Peyer's patch (tissue), 4 donors: ENCODE data around the gene FAF2. TPM values are rescaled to one million over a fixed set of nuclear protein-coding genes. Genes with fewer than 3 reads are reported as not detected.

ENCODE experiments used
- DNase-seq, 3 donors: peaks; one replicate each; pipeline ENCODE4 v3.0.0-alpha.2; 2017 to 2019
- H3K27ac ChIP-seq, 4 donors: fragments of 200-600 bp; sonication (generic); one replicate each; pipeline ENCODE4 v1.5.1; 2016 to 2019
- H3K27me3 ChIP-seq, 2 donors: fragments of 200-600 bp; sonication (generic); one replicate each; pipeline ENCODE4 v1.5.1; 2019
- H3K36me3 ChIP-seq, 3 donors: fragments of 200-600 bp; sonication (generic); one replicate each; pipeline ENCODE4 v1.5.1; 2016 to 2019
- H3K4me1 ChIP-seq, 4 donors: fragments of 200-600 bp; sonication (generic); one replicate each; pipeline ENCODE4 v1.5.1; 2016 to 2019
- H3K4me3 ChIP-seq, 4 donors: fragments of 200-600 bp; sonication (generic); 1 replicate in 3 of 4; 2 replicates in 1 of 4; pipeline ENCODE4 v1.5.1; 2016 to 2019; ENCODE audit warnings: mild to moderate bottlenecking in 1 of 4
- H3K9me3 ChIP-seq, 4 donors: fragments of 200-600 bp; sonication (generic); one replicate each; pipeline ENCODE4 v1.5.1; 2016 to 2019; ENCODE audit warnings: mild to moderate bottlenecking in 1 of 4
- POLR2A ChIP-seq, 2 donors: fragments of 450-650 bp; IDR thresholded peaks; one replicate each; pipeline ENCODE4 v1.5.1; 2017; ENCODE audit warnings: antibody characterized with exemption in 2 of 2, mild to moderate bottlenecking in 2 of 2, moderate library complexity in 2 of 2
- total RNA-seq, 4 donors: library from RNA; depleted of rRNA; stranded (reverse); fragments of >200 nt; gene quantifications; one replicate each; pipeline ENCODE4 v1.1.0, GENCODE V29; 2016
- TF ChIP-seq, protein P1 (sequence below), 6 experiments: fragments of 450-650 bp in 4 of 6; fragments of 200-600 bp in 2 of 6; sonication (generic) in 1 of 6; IDR thresholded peaks; one replicate each; pipeline ENCODE4 v1.5.1; 2017 to 2019; ENCODE audit warnings: antibody characterized with exemption in 6 of 6, mild to moderate bottlenecking in 3 of 6, moderate library complexity in 1 of 6

FAF2 gene
- total RNA-seq, 4 donors from 2014 or later: 18.2 to 41.5 (median 32.4) TPM

DNA sequence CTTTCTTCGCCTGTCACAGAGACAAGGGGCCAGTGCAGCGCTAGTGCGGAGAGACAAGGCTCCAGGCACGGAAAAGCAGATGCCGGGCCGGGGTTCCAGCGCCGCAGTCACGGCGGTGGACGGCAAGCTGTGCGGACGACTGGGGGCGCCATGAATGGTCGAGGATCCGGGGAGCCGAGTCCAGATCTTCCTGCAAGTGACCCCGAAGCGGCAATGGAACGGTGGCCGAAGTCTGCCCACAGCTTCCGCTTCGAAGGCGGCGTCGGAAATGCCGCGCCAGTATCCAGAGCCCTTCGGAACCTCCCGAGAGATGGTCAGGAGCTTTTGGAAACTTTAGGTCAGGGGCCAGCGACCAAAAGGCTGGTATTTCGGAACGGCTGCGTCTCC is 601 bp upstream of the FAF2 start:
- no peaks in the 10 kb centered on the region for H3K36me3 ChIP-seq
- peak overlapping the region; percentile 79 to 99 (median 88) for H3K4me3 ChIP-seq
- H3K9me3 ChIP-seq: no peaks in the 10 kb centered on the region
- no peak for DNase-seq
- H3K27me3 ChIP-seq: no peaks in the 10 kb centered on the region
- peaks cover 0 to 15% (median 7%) of the 10 kb centered on the region in 4 donors for H3K4me1 ChIP-seq
- H3K27ac ChIP-seq: peak overlapping the region; percentile 88 to 98 (median 96)
- TF ChIP-seq, protein P1, sequence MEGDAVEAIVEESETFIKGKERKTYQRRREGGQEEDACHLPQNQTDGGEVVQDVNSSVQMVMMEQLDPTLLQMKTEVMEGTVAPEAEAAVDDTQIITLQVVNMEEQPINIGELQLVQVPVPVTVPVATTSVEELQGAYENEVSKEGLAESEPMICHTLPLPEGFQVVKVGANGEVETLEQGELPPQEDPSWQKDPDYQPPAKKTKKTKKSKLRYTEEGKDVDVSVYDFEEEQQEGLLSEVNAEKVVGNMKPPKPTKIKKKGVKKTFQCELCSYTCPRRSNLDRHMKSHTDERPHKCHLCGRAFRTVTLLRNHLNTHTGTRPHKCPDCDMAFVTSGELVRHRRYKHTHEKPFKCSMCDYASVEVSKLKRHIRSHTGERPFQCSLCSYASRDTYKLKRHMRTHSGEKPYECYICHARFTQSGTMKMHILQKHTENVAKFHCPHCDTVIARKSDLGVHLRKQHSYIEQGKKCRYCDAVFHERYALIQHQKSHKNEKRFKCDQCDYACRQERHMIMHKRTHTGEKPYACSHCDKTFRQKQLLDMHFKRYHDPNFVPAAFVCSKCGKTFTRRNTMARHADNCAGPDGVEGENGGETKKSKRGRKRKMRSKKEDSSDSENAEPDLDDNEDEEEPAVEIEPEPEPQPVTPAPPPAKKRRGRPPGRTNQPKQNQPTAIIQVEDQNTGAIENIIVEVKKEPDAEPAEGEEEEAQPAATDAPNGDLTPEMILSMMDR (IDR thresholded peaks at IDR 0.05): no peak
- no peak for TF ChIP-seq POLR2A (IDR thresholded peaks at IDR 0.05)

- TF ChIP-seq POLR2A (IDR thresholded peaks at IDR 0.05): no peak
- TF ChIP-seq, protein P1 (IDR thresholded peaks at IDR 0.05): no peak
- Histone ChIP-seq H3K9me3 (no peaks in the 10 kb centered on the region), H3K36me3 (peaks cover 0 to 6% (median 0%) of the 10 kb centered on the region in 3 donors), H3K27me3 (no peaks in the 10 kb centered on the region), H3K27ac (no peak overlapping the region), H3K4me3 (no peak overlapping the region), H3K4me1 (peaks cover 0 to 15% (median 7%) of the 10 kb centered on the region in 4 donors)
- DNase-seq: no peak
Measured at GRCh38 chr5:176450077-176450476, 1.9 kb downstream of the FAF2 start.

DNA sequence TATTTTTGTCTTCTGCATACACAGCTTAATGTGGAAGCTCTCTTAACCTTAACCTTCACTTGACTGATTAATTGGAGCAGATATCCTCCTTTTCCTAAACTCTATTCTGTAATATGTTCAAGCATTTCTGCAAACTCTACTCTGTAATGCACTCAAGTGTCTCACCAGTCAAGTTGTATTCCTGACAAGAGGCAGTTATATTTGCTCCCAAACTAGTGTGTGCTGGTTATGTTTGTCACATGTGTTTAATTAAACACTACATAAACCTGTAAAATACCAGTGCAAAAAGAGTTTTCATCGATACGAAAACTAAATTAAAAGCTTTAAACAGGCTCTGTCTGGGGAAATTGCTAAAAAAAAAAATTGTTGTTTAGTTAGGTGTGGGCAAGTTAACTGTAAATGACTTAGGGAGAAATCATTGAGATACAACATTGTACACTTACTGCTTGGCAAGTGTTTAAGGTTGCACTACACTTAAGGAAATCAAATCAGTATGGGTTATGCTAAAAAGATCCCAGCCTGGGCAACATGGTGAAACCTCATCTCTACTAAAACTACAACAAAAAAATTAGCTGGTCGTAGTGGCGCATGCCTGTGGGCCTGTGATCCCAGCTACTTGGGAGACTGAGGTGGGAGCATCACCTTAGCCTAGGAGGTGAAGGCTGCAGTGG is 6.7 kb downstream of the FAF2 start:
- H3K4me3 ChIP-seq: no peak overlapping the region
- TF ChIP-seq, protein P1 (IDR thresholded peaks at IDR 0.05): no peak
- no peak for TF ChIP-seq POLR2A (IDR thresholded peaks at IDR 0.05)
- H3K36me3 ChIP-seq: peaks cover 0 to 6% (median 0%) of the 10 kb centered on the region in 3 donors
- H3K27ac ChIP-seq: no peak overlapping the region
- no peaks in the 10 kb centered on the region for H3K9me3 ChIP-seq
- no peaks in the 10 kb centered on the region for H3K27me3 ChIP-seq
- H3K4me1 ChIP-seq: peaks cover 0 to 3% (median 0%) of the 10 kb centered on the region in 4 donors
- DNase-seq: no peak

DNA sequence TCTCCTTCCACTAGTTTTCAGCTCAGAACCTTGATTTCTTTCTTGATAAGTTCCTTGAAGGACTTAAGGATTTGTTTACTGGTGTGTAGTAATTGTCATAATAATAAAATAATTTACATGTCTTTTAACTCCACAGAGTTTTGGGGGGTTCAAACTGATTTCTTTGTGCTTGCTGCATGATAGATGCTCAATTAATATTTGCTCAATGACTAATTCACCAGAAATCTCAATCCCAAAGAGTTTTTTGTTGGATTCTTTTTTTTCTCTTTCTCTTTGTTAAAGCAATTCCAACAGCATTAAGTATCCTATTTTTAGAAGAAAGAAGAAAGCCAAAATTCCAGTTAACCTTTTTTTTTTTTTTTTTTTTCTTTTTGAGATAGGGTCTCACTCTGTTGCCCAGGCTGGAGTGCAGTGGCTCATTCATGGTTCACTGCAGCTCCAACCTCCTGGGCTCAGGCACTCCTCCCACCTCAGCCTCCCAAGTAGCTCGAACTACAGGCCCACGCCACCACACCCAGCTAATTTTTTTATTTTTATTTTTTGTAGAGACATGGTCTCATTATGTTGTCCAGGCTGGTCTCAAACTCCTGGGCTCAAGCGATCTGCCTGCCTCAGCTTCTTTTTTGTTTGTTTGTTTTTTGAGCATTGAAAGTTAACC is 10.8 kb downstream of the FAF2 start:
- no peak overlapping the region for H3K4me3 ChIP-seq
- H3K4me1 ChIP-seq: no peaks in the 10 kb centered on the region
- H3K27ac ChIP-seq: no peak overlapping the region
- no peak for DNase-seq
- peaks cover 0 to under 1% (median 0%) of the 10 kb centered on the region in 3 donors for H3K36me3 ChIP-seq
- TF ChIP-seq, protein P1 (IDR thresholded peaks at IDR 0.05): no peak
- TF ChIP-seq POLR2A (IDR thresholded peaks at IDR 0.05): no peak
- H3K9me3 ChIP-seq: no peaks in the 10 kb centered on the region
- H3K27me3 ChIP-seq: no peaks in the 10 kb centered on the region

GRCh38 chr5:176461349-176461748 is 13.2 kb downstream of the FAF2 start:
- no peaks in the 10 kb centered on the region for H3K9me3 ChIP-seq
- TF ChIP-seq, protein P1 (IDR thresholded peaks at IDR 0.05): no peak
- TF ChIP-seq POLR2A (IDR thresholded peaks at IDR 0.05): no peak
- no peaks in the 10 kb centered on the region for H3K36me3 ChIP-seq
- no peak for DNase-seq
- peaks cover 0 to 14% (median 0%) of the 10 kb centered on the region in 4 donors for H3K4me1 ChIP-seq
- H3K27ac ChIP-seq: no peak overlapping the region
- no peaks in the 10 kb centered on the region for H3K27me3 ChIP-seq
- no peak overlapping the region for H3K4me3 ChIP-seq
